Endothelial cell (in vitro differentiated cells): ENCODE results near the gene RAPH1. TPM values are rescaled to one million over a fixed set of nuclear protein-coding genes. Genes with fewer than 3 reads are reported as not detected.
A peak's percentile ranks its signal among the peaks of the same experiment; 100 is the strongest.

Experiments
- DNase-seq: peaks from one replicate; pipeline ENCODE4 v3.0.0; 2021; ENCODE audit warnings: low spot score
- H3K27ac Mint-ChIP-seq: one replicate; pipeline ENCODE4 v1.8.0; 2021; ENCODE audit warnings: mixed read lengths, inconsistent platforms; ENCODE audit not compliant: unreplicated experiment
- H3K27me3 Mint-ChIP-seq: one replicate; pipeline ENCODE4 v1.8.0; 2021; ENCODE audit warnings: mild to moderate bottlenecking, moderate library complexity, mixed read lengths, inconsistent platforms; ENCODE audit not compliant: unreplicated experiment
- H3K36me3 Mint-ChIP-seq: one replicate; pipeline ENCODE4 v1.8.0; 2021; ENCODE audit warnings: mild to moderate bottlenecking, low read depth, mixed read lengths, inconsistent platforms; ENCODE audit not compliant: unreplicated experiment
- H3K4me1 Mint-ChIP-seq: one replicate; pipeline ENCODE4 v1.8.0; 2021; ENCODE audit warnings: mild to moderate bottlenecking, mixed read lengths, inconsistent platforms; ENCODE audit not compliant: unreplicated experiment
- H3K4me3 Mint-ChIP-seq: one replicate; pipeline ENCODE4 v1.8.0; 2021; ENCODE audit warnings: mild to moderate bottlenecking, mixed read lengths, inconsistent platforms; ENCODE audit not compliant: unreplicated experiment
- H3K9me3 Mint-ChIP-seq: one replicate; pipeline ENCODE4 v1.8.0; 2021; ENCODE audit warnings: mixed read lengths, inconsistent platforms; ENCODE audit not compliant: unreplicated experiment
- CTCF ChIP-seq: fragments of 200-600 bp; sonication (generic); IDR thresholded peaks from one replicate; pipeline ENCODE4 v1.5.0; 2021; ENCODE audit warnings: antibody characterized with exemption; ENCODE audit not compliant: unreplicated experiment
- long read RNA-seq: library from polyadenylated mRNA; unstranded; transcript quantifications from one replicate; pipeline ENCODE4 v2.0.0, GENCODE V29; 2020; ENCODE audit not compliant: unreplicated experiment
- total RNA-seq: library from RNA; stranded (reverse); fragmentation: NEBNext Ultra II Directional; extraction: Animal tissue kit (Norgen Biotek cat#: 25700); gene quantifications from one replicate; pipeline ENCODE4 v1.2.1, GENCODE V29; 2021; ENCODE audit not compliant: unreplicated experiment

The RAPH1 gene
- total RNA-seq, result 74.1 TPM
- long read RNA-seq, partial matches to known transcripts, result 1 of 4 reads
- long read RNA-seq, other reads (novel, unspliced or antisense), result 3 of 4 reads

- no peak for TF ChIP-seq CTCF
- Mint-ChIP-seq H3K27me3 (peaks cover 6% of the 10 kb centered on the region), H3K27ac (peak within 1 kb of the TSS; percentile 90), H3K36me3 (no peaks in the 10 kb centered on the region), H3K9me3 (no peaks in the 10 kb centered on the region), H3K4me3 (peak within 1 kb of the TSS; percentile 99), H3K4me1 (peaks cover 14% of the 10 kb centered on the region)
- peak; percentile 84 for DNase-seq
Observed at GRCh38 chr2:203535078-203535783, at the start of gene RAPH1. Gene RAPH1 (minus strand): TSS chr2:203535301. CDS start chr2:203495353, 39,948 bp downstream.

- TF ChIP-seq CTCF, result no peak
- Mint-ChIP-seq H3K4me3 (no peak overlapping the region), H3K27me3 (no peaks in the 10 kb centered on the region), H3K36me3 (peaks cover 3% of the 10 kb centered on the region), H3K9me3 (no peaks in the 10 kb centered on the region), H3K4me1 (no peaks in the 10 kb centered on the region), H3K27ac (no peak overlapping the region)
- no peak for DNase-seq
Observed at GRCh38 chr2:203584784-203585183, 49.7 kb upstream of the RAPH1 start.

- H3K36me3 Mint-ChIP-seq, result peaks cover 3% of the 10 kb centered on the region
- no peaks in the 10 kb centered on the region for H3K27me3 Mint-ChIP-seq
- H3K9me3 Mint-ChIP-seq, result no peaks in the 10 kb centered on the region
- no peak for DNase-seq
- H3K4me1 Mint-ChIP-seq, result no peaks in the 10 kb centered on the region
- no peak overlapping the region for H3K27ac Mint-ChIP-seq
- H3K4me3 Mint-ChIP-seq, result no peak overlapping the region
- TF ChIP-seq CTCF, result no peak
Observed at GRCh38 chr2:203583701-203584100, 48.6 kb upstream of the RAPH1 start.

GRCh38 chr2:203583084-203583695, 48.1 kb upstream of the RAPH1 start:
- no peaks in the 10 kb centered on the region for H3K4me1 Mint-ChIP-seq
- no peak for TF ChIP-seq CTCF
- no peak overlapping the region for H3K4me3 Mint-ChIP-seq
- H3K9me3 Mint-ChIP-seq, result no peaks in the 10 kb centered on the region
- peaks cover 3% of the 10 kb centered on the region for H3K36me3 Mint-ChIP-seq
- no peak for DNase-seq
- H3K27me3 Mint-ChIP-seq, result no peaks in the 10 kb centered on the region
- no peak overlapping the region for H3K27ac Mint-ChIP-seq

- peaks cover 3% of the 10 kb centered on the region for H3K36me3 Mint-ChIP-seq
- no peak overlapping the region for H3K4me3 Mint-ChIP-seq
- TF ChIP-seq CTCF, result no peak
- H3K27ac Mint-ChIP-seq, result no peak overlapping the region
- H3K9me3 Mint-ChIP-seq, result no peaks in the 10 kb centered on the region
- H3K4me1 Mint-ChIP-seq, result no peaks in the 10 kb centered on the region
- DNase-seq, result no peak
- no peaks in the 10 kb centered on the region for H3K27me3 Mint-ChIP-seq
Observed at GRCh38 chr2:203582468-203582867, 47.4 kb upstream of the RAPH1 start.
